ENCODE data around the gene HOXC6. TPM values are rescaled to one million over a fixed set of nuclear protein-coding genes. Genes with fewer than 3 reads are reported as not detected.

Gene HOXC6
- total and polyA plus RNA-seq, 9 of the 15 experiments (the other 6 are each of a cell fraction or from before 2014, with no cell fraction given), result 0.06 to 4.0 (median 1.4) TPM

DNA sequence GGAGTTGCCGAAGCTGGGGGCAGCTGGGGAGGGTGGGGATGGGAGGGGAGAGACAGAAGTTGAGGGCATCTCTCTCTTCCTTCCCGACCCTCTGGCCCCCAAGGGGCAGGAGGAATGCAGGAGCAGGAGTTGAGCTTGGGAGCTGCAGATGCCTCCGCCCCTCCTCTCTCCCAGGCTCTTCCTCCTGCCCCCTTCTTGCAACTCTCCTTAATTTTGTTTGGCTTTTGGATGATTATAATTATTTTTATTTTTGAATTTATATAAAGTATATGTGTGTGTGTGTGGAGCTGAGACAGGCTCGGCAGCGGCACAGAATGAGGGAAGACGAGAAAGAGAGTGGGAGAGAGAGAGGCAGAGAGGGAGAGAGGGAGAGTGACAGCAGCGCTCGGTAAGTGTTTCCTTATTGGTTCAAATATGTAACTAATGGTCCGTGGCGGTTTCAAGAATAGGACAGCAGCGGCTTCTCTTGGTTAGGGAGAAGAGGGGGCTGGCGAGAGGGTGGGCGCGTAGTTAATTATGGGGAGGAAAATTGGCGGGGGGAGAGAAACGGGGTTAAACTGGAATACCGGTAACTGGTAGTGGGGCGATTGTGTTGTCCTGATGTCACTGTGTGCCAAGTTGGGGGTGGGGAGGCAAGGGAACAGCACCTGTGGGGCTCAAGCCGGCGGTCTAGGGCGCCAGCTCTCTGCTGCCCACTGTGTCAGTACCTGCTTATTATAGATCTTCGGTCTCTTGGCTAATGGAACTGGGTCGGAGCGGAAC is 11.0 kb upstream of the HOXC6 start (continued):
- TF ChIP-seq ZNF507 (tag; conservative IDR thresholded peaks at IDR 0.05), result no peak
- TF ChIP-seq, protein P1, sequence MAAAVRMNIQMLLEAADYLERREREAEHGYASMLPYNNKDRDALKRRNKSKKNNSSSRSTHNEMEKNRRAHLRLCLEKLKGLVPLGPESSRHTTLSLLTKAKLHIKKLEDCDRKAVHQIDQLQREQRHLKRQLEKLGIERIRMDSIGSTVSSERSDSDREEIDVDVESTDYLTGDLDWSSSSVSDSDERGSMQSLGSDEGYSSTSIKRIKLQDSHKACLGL (CRISPR knock-in tag; IDR thresholded peaks at IDR 0.05; ENCODE audit: borderline replicate concordance, poor library complexity, severe bottlenecking), result no peak
- no peak for TF ChIP-seq SETDB1 (IDR thresholded peaks at IDR 0.05; ENCODE audit: low read length)
- TF ChIP-seq ZNF133 (CRISPR knock-in tag; IDR thresholded peaks at IDR 0.05), result no peak
- no peak for TF ChIP-seq MCM5 (IDR thresholded peaks at IDR 0.05; ENCODE audit: low read depth)
- TF ChIP-seq FOS (IDR thresholded peaks at IDR 0.05; ENCODE audit: extremely low read depth, insufficient read length), result no peak
- no peak for TF ChIP-seq RBM25 (IDR thresholded peaks at IDR 0.05; ENCODE audit: low read depth, low read length, severe bottlenecking)
- no peak for TF ChIP-seq TEAD4 (IDR thresholded peaks at IDR 0.05; ENCODE audit: low read length)
- no peak for TF ChIP-seq TEAD4 (CRISPR knock-in tag; IDR thresholded peaks at IDR 0.05; ENCODE audit: borderline replicate concordance)
- TF ChIP-seq ZNF717 (CRISPR knock-in tag; IDR thresholded peaks at IDR 0.05), result no peak
- no peak for TF ChIP-seq CBFA2T3 (IDR thresholded peaks at IDR 0.05)
- TF ChIP-seq MYC (IDR thresholded peaks at IDR 0.05; ENCODE audit: low read depth, low read length), result 0 out of 2 replicates have a peak, but pooled peaks have one; percentile 8
- no peak for TF ChIP-seq MYC (CRISPR knock-in tag; IDR thresholded peaks at IDR 0.05; ENCODE audit: borderline replicate concordance, low read depth)
- TF ChIP-seq MECOM (CRISPR knock-in tag; IDR thresholded peaks at IDR 0.05), result no peak
- TF ChIP-seq, protein P2, sequence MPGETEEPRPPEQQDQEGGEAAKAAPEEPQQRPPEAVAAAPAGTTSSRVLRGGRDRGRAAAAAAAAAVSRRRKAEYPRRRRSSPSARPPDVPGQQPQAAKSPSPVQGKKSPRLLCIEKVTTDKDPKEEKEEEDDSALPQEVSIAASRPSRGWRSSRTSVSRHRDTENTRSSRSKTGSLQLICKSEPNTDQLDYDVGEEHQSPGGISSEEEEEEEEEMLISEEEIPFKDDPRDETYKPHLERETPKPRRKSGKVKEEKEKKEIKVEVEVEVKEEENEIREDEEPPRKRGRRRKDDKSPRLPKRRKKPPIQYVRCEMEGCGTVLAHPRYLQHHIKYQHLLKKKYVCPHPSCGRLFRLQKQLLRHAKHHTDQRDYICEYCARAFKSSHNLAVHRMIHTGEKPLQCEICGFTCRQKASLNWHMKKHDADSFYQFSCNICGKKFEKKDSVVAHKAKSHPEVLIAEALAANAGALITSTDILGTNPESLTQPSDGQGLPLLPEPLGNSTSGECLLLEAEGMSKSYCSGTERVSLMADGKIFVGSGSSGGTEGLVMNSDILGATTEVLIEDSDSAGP (CRISPR knock-in tag; IDR thresholded peaks at IDR 0.05), result no peak
- TF ChIP-seq SMARCE1 (IDR thresholded peaks at IDR 0.05), result peak; percentile 62
- no peak for TF ChIP-seq CC2D1A (IDR thresholded peaks at IDR 0.05)
- no peak for TF ChIP-seq ZNF778 (CRISPR knock-in tag; IDR thresholded peaks at IDR 0.05)
- TF ChIP-seq, protein P3, sequence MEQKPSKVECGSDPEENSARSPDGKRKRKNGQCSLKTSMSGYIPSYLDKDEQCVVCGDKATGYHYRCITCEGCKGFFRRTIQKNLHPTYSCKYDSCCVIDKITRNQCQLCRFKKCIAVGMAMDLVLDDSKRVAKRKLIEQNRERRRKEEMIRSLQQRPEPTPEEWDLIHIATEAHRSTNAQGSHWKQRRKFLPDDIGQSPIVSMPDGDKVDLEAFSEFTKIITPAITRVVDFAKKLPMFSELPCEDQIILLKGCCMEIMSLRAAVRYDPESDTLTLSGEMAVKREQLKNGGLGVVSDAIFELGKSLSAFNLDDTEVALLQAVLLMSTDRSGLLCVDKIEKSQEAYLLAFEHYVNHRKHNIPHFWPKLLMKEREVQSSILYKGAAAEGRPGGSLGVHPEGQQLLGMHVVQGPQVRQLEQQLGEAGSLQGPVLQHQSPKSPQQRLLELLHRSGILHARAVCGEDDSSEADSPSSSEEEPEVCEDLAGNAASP (IDR thresholded peaks at IDR 0.05), result no peak
- no peak for TF ChIP-seq CAMTA2 (CRISPR knock-in tag; conservative IDR thresholded peaks at IDR 0.05)
- no peak for TF ChIP-seq MED1 (CRISPR knock-in tag; IDR thresholded peaks at IDR 0.05; ENCODE audit: borderline replicate concordance)
- no peak for TF ChIP-seq PCBP1 (IDR thresholded peaks at IDR 0.05; ENCODE audit: low read depth, low read length, poor library complexity, severe bottlenecking)
- no peak for TF ChIP-seq SRSF1 (IDR thresholded peaks at IDR 0.05; ENCODE audit: low read depth, low read length)
- TF ChIP-seq PHB2 (IDR thresholded peaks at IDR 0.05; ENCODE audit: low read depth), result 0 out of 2 replicates have a peak, but pooled peaks have one; percentile 22
- no peak; the same call in 1 of the 2 replicates for TF ChIP-seq ARID1B (IDR thresholded peaks at IDR 0.05)
- TF ChIP-seq HEY1 (CRISPR knock-in tag; IDR thresholded peaks at IDR 0.05; ENCODE audit: borderline replicate concordance), result no peak
- no peak for TF ChIP-seq MTA2 (IDR thresholded peaks at IDR 0.05; ENCODE audit: low read depth)
- 0 out of 2 replicates have a peak, but pooled peaks have one; percentile 11 for TF ChIP-seq FOXM1 (IDR thresholded peaks at IDR 0.05; ENCODE audit: low read depth)
- TF ChIP-seq FOXM1 (CRISPR knock-in tag; IDR thresholded peaks at IDR 0.05; ENCODE audit: low read depth), result no peak; the same call in 1 of the 2 replicates
- no peak for TF ChIP-seq GATAD2B (IDR thresholded peaks at IDR 0.05; ENCODE audit: borderline replicate concordance)
